H9 (cell line): ENCODE data around the gene PLXNA4. TPM values are rescaled to one million over a fixed set of nuclear protein-coding genes. Genes with fewer than 3 reads are reported as not detected.

Experiments
- DNase-seq: peaks from one replicate; pipeline ENCODE4 v3.0.0-alpha.2; 2017
- H2AFZ ChIP-seq: one replicate; pipeline ENCODE4 v1.6.1; 2013; ENCODE audit warnings: mild to moderate bottlenecking, low read length, control low read depth, moderate library complexity
- H2AK5ac ChIP-seq: 2 replicates; pipeline ENCODE4 v1.6.1; 2013; ENCODE audit warnings: low read length, control low read depth, mixed read lengths; ENCODE audit not compliant: insufficient read length
- H2BK120ac ChIP-seq: one replicate; pipeline ENCODE4 v1.6.1; 2013; ENCODE audit warnings: low read depth, mild to moderate bottlenecking, low read length, control low read depth, inconsistent platforms; ENCODE audit not compliant: poor library complexity, severe bottlenecking
- H2BK12ac ChIP-seq: 2 replicates; pipeline ENCODE4 v1.6.1; 2013; ENCODE audit warnings: low read length, control low read depth, mixed read lengths, low read depth; ENCODE audit not compliant: insufficient read length
- H2BK15ac ChIP-seq: 2 replicates; pipeline ENCODE4 v1.6.1; 2013; ENCODE audit warnings: low read depth, low read length, control low read depth
- H2BK20ac ChIP-seq: one replicate; pipeline ENCODE4 v1.6.1; 2013; ENCODE audit warnings: low read depth, mild to moderate bottlenecking, low read length, control low read depth, inconsistent platforms; ENCODE audit not compliant: poor library complexity, severe bottlenecking
- H2BK5ac ChIP-seq: 2 replicates; pipeline ENCODE4 v1.6.1; 2013; ENCODE audit warnings: low read length, control low read depth, mixed read lengths; ENCODE audit not compliant: insufficient read length
- H3K14ac ChIP-seq: 2 replicates; pipeline ENCODE4 v1.6.1; 2013; ENCODE audit warnings: low read length, control low read depth; ENCODE audit not compliant: insufficient read depth
- H3K18ac ChIP-seq: 2 replicates; pipeline ENCODE4 v1.6.1; 2013; ENCODE audit warnings: low read depth, mild to moderate bottlenecking, mixed read lengths, low read length, control low read depth; ENCODE audit not compliant: insufficient read length
- H3K23ac ChIP-seq: 2 replicates; pipeline ENCODE4 v1.6.1; 2013; ENCODE audit warnings: low read length, control low read depth, mixed read lengths, low read depth; ENCODE audit not compliant: insufficient read length
- H3K23me2 ChIP-seq: 2 replicates; pipeline ENCODE4 v1.6.1; 2013; ENCODE audit warnings: low read depth, mild to moderate bottlenecking, mixed read lengths, low read length, control low read depth; ENCODE audit not compliant: insufficient read length, poor library complexity, severe bottlenecking
- H3K27ac ChIP-seq: 2 replicates; pipeline ENCODE4 v1.5.1; 2013; ENCODE audit warnings: low read length, control low read depth, mixed read lengths, low read depth; ENCODE audit not compliant: insufficient read length
- H3K27me3 ChIP-seq: 2 replicates; pipeline ENCODE4 v1.6.1; 2013; ENCODE audit warnings: low read length, control low read depth, inconsistent platforms; ENCODE audit not compliant: insufficient read depth
- H3K4ac ChIP-seq: 2 replicates; pipeline ENCODE4 v1.6.1; 2013; ENCODE audit warnings: low read depth, mild to moderate bottlenecking, control low read depth, inconsistent platforms, low read length, moderate library complexity
- H3K4me1 ChIP-seq: 2 replicates; pipeline ENCODE4 v1.6.1; 2013; ENCODE audit warnings: low read length, control low read depth, inconsistent platforms; ENCODE audit not compliant: insufficient read depth
- H3K4me2 ChIP-seq: 2 replicates; pipeline ENCODE4 v1.6.1; 2013; ENCODE audit warnings: low read length, control low read depth, mixed read lengths; ENCODE audit not compliant: insufficient read length, insufficient read depth
- H3K56ac ChIP-seq: 2 replicates; pipeline ENCODE4 v1.6.1; 2013; ENCODE audit warnings: low read depth, mild to moderate bottlenecking, mixed read lengths, low read length, control low read depth; ENCODE audit not compliant: insufficient read length
- H3K79me1 ChIP-seq: 2 replicates; pipeline ENCODE4 v1.6.1; 2013; ENCODE audit warnings: low read depth, mild to moderate bottlenecking, moderate library complexity, low read length, control low read depth, inconsistent platforms; ENCODE audit not compliant: insufficient read depth, poor library complexity, severe bottlenecking
- H3K79me2 ChIP-seq: 2 replicates; pipeline ENCODE4 v1.6.1; 2013; ENCODE audit warnings: low read length, control low read depth, inconsistent platforms; ENCODE audit not compliant: insufficient read depth
- H3K9ac ChIP-seq: 2 replicates; pipeline ENCODE4 v1.6.1; 2013; ENCODE audit warnings: low read length, control low read depth, mixed read lengths; ENCODE audit not compliant: insufficient read length; ENCODE audit errors: extremely low read depth
- H3K9me3 ChIP-seq: one replicate; pipeline ENCODE4 v1.6.1; 2013; ENCODE audit warnings: low read depth, low read length, inconsistent platforms; ENCODE audit not compliant: control insufficient read depth
- H3T11ph ChIP-seq: one replicate; pipeline ENCODE4 v1.6.1; 2013; ENCODE audit warnings: mild to moderate bottlenecking, low read length, control low read depth, inconsistent platforms
- H4K20me1 ChIP-seq: one replicate; pipeline ENCODE4 v1.6.1; 2013; ENCODE audit not compliant: control insufficient read depth, insufficient read length, insufficient read depth
- H4K5ac ChIP-seq: 2 replicates; pipeline ENCODE4 v1.6.1; 2013; ENCODE audit warnings: low read depth, mild to moderate bottlenecking, mixed read lengths, low read length, control low read depth; ENCODE audit not compliant: insufficient read length
- H4K8ac ChIP-seq: replicated peaks from 2 replicates; pipeline ENCODE4 v1.6.1; 2013; ENCODE audit warnings: low read length, control low read depth, mixed read lengths, low read depth; ENCODE audit not compliant: insufficient read length
- H4K91ac ChIP-seq: 2 replicates; pipeline ENCODE4 v1.6.1; 2013; ENCODE audit warnings: low read depth, mild to moderate bottlenecking, moderate library complexity, mixed read lengths, low read length, control low read depth; ENCODE audit not compliant: insufficient read length
- H3K27ac Mint-ChIP-seq, 3 experiments: 2 replicates in 2 of 3; 3 replicates in 1 of 3; pipeline ENCODE4 v1.8.0; 2020 to 2021; ENCODE audit warnings: mixed read lengths in 3 of 3, mild to moderate bottlenecking in 1 of 3, moderate library complexity in 1 of 3
- H3K27me3 Mint-ChIP-seq: 2 replicates; pipeline ENCODE4 v1.8.0; 2021; ENCODE audit warnings: low read depth, mild to moderate bottlenecking, moderate library complexity, mixed read lengths
- H3K36me3 Mint-ChIP-seq, 3 experiments: 2 replicates in 2 of 3; 3 replicates in 1 of 3; pipeline ENCODE4 v1.8.0; 2020 to 2021; ENCODE audit warnings: low read depth in 3 of 3, mixed read lengths in 3 of 3; ENCODE audit not compliant: insufficient read depth in 1 of 3
- H3K4me1 Mint-ChIP-seq, 2 experiments: 2 replicates each; pipeline ENCODE4 v1.8.0; 2020; ENCODE audit warnings: mixed read lengths in 2 of 2
- H3K4me3 Mint-ChIP-seq, 2 experiments: 2 replicates in 1 of 2; 3 replicates in 1 of 2; pipeline ENCODE4 v1.8.0; 2020 to 2021; ENCODE audit warnings: mild to moderate bottlenecking in 2 of 2, mixed read lengths in 2 of 2, moderate library complexity in 1 of 2
- H3K9me3 Mint-ChIP-seq, 2 experiments: 2 replicates in 1 of 2; 3 replicates in 1 of 2; pipeline ENCODE4 v1.8.0; 2020; ENCODE audit warnings: mild to moderate bottlenecking in 2 of 2, mixed read lengths in 2 of 2, moderate library complexity in 1 of 2
- CTCF ChIP-seq: fragments of 200-600 bp; sonication (generic); conservative IDR thresholded peaks from 3 replicates; pipeline ENCODE4 v1.8.0; 2021; ENCODE audit warnings: antibody characterized with exemption, mild to moderate bottlenecking
- WGBS: extraction: QIAGEN DNeasy Blood & Tissue Kit; methylation state at CpG from one replicate; pipeline ENCODE4 v1.1.7; 2013; ENCODE audit warnings: missing lambda C conversion rate, low lambda C conversion rate, mixed read lengths; ENCODE audit not compliant: insufficient read length; ENCODE audit errors: extremely low coverage; 5-methylcytosine and 5-hydroxymethylcytosine counted together
- total RNA-seq: library from RNA; stranded (reverse); gene quantifications from 2 replicates; pipeline ENCODE4 v1.2.1, GENCODE V29; 2021

PLXNA4 gene
- total RNA-seq, 1 experiment from 2014 or later, result 0.35 TPM

GRCh38 chr7:132207211-132207610, 369.1 kb downstream of the PLXNA4 start:
- no peak overlapping the region for H2BK5ac ChIP-seq
- Mint-ChIP-seq H3K9me3 (no peaks in the 10 kb centered on the region; a peak in 1 of 5 replicates), H3K27me3 (peaks cover 8% of the 10 kb centered on the region; the same call in 1 of the 2 replicates), H3K4me1 (peaks cover 27 to 42% of the 10 kb centered on the region in 2 experiments), H3K27ac (no peak overlapping the region), H3K4me3 (0 out of 5 replicates have a peak overlapping the region, but pooled peaks of 1 of the 2 experiments have one; percentile 6), H3K36me3 (no peaks in the 10 kb centered on the region; a peak in 1 of 7 replicates)
- no peak for TF ChIP-seq CTCF
- no peak overlapping the region for H4K5ac ChIP-seq
- no peak overlapping the region for H3K9ac ChIP-seq
- H3K56ac ChIP-seq, result no peak overlapping the region
- no peak overlapping the region for H3K4me2 ChIP-seq
- no peaks in the 10 kb centered on the region for H4K20me1 ChIP-seq
- no peak overlapping the region for H2BK120ac ChIP-seq
- no peaks in the 10 kb centered on the region for H3K79me2 ChIP-seq
- peaks cover 4% of the 10 kb centered on the region; the same call in 1 of the 2 replicates for H3K4me1 ChIP-seq
- no peak overlapping the region for H2AK5ac ChIP-seq
- no peak overlapping the region for H2BK15ac ChIP-seq
- no peak overlapping the region for H4K91ac ChIP-seq
- H3K9me3 ChIP-seq, result no peaks in the 10 kb centered on the region
- no peak overlapping the region for H3K14ac ChIP-seq
- no peak overlapping the region for H2BK12ac ChIP-seq
- H3T11ph ChIP-seq, result no peak overlapping the region
- no peak for DNase-seq
- no peaks in the 10 kb centered on the region for H3K79me1 ChIP-seq
- H3K23ac ChIP-seq, result no peak overlapping the region
- H4K8ac ChIP-seq, result no peak overlapping the region
- H2BK20ac ChIP-seq, result no peak overlapping the region
- WGBS, result no CpG with 5 or more reads among the region's 9 CpGs
- H2AFZ ChIP-seq, result no peak overlapping the region
- no peaks in the 10 kb centered on the region for H3K23me2 ChIP-seq
- H3K27me3 ChIP-seq, result no peaks in the 10 kb centered on the region
- H3K27ac ChIP-seq, result no peak overlapping the region
- no peak overlapping the region for H3K18ac ChIP-seq
- H3K4ac ChIP-seq, result no peak overlapping the region
